Activated CD4-positive, CD25-positive, alpha-beta regulatory T cell (primary cell): ENCODE results near the gene CCDC85C.
A peak's percentile ranks its signal among the peaks of the same experiment; 100 is the strongest.

Source experiments
- DNase-seq, 4 experiments: peaks; one replicate each; lab custom pipeline; 2025; lab: John Stamatoyannopoulos, UW

Gene CCDC85C

DNA sequence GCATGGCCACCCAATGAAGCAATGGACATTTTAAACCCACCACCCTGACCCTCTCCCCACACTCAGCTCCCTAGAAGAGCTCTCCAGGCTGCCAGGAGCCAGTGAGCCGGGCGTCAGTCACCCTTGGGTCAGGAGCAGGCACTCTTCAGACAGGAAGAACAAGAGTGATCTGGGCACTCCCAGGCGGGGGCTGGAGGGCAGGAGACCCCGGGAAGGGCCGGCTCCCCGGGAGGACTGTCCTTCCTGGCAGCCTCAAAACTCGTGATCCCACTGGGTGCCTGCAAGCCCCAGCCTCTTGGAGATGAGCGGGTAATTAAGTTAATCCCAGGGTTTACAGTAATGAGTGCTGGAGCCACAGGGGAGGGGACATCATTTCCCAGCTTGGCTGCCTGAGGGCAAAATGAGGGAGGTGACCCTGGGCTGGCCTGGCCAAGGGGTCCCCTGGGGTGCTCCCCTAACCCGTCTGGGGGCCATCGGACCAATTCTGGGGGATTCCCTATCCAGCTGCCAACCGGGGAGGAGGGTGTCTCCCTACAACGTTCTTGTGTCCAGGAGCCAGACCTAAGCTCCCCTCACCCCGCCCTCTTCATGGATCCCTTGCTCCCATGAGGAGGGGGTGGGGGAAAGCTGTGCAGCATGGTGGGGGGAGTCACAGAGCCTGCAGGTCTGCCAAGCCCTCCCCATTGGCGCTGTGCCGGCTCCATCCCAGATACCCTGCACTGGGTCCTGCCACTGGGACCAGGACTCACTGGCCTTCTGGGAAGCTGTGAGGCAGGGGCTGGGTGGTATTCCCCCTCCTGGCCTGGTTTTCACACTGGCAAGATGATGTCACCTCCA, 63.6 kb downstream of the CCDC85C start:
- no peak for DNase-seq

GRCh38 chr14:99539491-99539890, 64.5 kb downstream of the CCDC85C start:
- no peak for DNase-seq

- no peak for DNase-seq
Measured at GRCh38 chr14:99538733-99539132, 65.3 kb downstream of the CCDC85C start.

DNA sequence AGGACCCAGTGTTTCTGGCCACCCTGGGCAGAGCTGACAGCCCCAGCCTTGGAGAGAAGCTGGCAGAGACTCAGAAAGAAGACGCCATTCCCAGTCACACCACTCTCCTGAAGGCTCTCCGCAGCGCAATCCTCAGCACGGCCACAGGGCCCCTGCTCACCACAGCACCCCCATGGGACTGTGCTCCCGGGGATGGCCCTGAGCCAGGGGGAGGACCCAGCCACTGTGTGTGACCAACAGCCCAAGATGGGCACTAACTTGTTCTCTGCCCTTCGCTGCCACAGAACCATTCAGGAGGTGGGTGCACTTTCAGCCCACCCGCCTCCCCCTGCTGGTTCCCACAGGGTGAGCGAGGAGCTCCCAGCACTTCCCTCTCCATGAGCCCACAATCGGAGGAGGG, 65.7 kb downstream of the CCDC85C start:
- no peak for DNase-seq

- DNase-seq, result no peak
Measured at GRCh38 chr14:99537399-99537798, 66.6 kb downstream of the CCDC85C start.

GRCh38 chr14:99535908-99536778, 67.9 kb downstream of the CCDC85C start:
- no peak for DNase-seq

DNA sequence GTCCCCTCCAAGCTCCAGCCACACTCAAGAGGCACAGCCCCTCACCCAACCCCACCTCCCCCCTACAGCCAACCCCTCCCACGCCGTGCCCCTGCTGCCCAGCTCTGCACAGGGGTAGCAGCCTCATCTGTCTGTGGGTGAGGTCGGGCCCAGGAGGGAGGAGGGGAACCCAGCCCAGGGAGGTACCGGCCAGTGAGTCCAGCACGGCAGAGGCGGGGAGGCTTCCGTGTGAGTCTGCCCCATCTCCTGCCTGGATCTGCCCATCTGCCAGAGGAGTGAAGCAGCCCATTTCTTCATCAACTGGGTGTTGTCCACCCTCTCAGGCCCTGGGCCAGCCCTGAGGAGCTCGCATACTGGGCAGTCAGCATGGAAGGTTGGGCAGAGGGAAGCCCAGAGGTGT, 68.6 kb downstream of the CCDC85C start:
- DNase-seq, result no peak

DNA sequence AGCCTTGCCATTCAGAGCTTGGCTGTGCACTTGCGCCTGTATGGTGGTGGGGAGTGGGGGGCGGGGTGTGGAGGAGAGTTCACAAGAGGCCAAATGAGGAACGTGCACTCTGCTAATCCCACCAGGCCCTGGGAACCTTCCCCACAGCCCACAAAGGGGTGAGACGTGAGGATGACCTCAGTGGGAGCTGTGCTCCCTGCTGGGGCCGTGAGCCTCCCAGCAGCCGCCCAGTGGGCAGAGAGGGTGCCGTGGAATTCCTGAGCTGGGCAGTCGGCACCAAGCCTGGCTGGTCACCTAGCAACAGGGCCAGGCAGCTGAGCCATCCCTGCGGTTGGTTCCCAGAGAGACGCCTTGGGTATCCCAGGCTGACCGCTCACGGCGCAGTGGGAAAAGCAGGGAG, 69.1 kb downstream of the CCDC85C start:
- DNase-seq, result no peak

DNA sequence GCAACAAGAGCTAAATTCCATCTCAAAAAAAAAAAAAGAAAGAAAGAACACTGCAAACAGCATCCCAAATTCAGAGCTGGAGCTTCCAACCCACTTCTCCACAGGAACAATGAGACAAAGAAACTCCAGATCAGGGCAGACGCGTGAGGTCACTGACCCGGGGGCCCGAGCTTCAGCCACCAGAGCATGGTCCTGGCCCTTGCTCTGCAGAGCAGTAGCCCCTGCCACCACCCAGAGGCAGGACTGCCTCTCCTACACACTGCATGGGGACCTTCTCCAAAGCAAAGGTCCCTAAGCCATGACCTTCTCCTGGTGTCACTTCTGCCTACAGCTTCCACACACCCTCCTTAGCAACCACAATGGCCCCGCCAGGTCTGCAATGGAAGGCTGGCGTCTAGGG, 69.7 kb downstream of the CCDC85C start:
- no peak for DNase-seq

DNA sequence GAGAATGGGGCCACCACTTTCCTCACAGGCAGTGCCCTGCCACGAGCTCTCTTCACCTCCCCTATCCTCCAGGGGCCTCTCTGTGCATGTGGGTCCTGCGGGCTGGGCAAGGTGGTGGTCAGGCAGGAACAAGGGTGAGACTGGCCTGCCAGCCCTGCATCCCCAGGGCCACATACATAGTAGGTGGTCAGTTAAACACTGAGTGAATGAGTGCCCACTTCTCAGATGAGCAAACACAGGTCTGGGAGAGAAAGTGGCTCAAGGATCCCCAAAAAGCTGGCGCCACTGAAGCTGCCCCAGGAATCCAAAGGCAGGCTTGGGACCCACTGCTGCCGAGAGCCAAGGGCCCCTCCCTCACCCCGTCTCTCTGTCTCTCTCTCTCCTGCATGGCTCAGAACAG, 71.7 kb downstream of the CCDC85C start:
- no peak for DNase-seq

- DNase-seq, result no peak
Measured at GRCh38 chr14:99531251-99532096, 72.5 kb downstream of the CCDC85C start.

- DNase-seq, result no peak
Measured at GRCh38 chr14:99530407-99531155, 73.4 kb downstream of the CCDC85C start.

GRCh38 chr14:99529899-99530298, 74.1 kb downstream of the CCDC85C start:
- DNase-seq, result no peak

- no peak for DNase-seq
Measured at GRCh38 chr14:99527427-99528076, 76.5 kb downstream of the CCDC85C start.

DNA sequence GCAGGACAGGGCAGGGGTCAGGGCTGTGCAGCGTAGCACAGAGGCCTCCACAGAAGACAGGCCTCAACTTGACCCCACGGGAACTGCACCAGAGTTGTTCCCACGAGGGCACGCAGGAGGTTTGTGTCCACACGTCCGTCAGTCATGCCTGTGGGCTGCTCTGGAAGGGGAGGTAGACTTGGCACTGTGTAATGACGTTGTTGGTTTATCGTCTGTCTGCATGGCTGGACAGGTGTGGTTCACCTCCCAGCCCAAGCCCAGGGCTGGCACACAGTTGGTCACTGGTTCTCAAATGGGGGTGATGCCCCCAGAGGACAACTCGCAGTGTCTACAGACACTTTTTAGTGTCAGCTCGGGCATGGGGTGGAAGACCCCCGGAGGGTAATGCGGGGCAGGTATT, 77.0 kb downstream of the CCDC85C start:
- DNase-seq, result no peak

- no peak for DNase-seq
Measured at GRCh38 chr14:99525699-99526080, 78.3 kb downstream of the CCDC85C start.

- peak in 1 of 4 experiments; percentile 9 for DNase-seq
Measured at GRCh38 chr14:99524804-99525698, 79.0 kb downstream of the CCDC85C start.

GRCh38 chr14:99524091-99524661, 79.8 kb downstream of the CCDC85C start:
- DNase-seq, result no peak

DNA sequence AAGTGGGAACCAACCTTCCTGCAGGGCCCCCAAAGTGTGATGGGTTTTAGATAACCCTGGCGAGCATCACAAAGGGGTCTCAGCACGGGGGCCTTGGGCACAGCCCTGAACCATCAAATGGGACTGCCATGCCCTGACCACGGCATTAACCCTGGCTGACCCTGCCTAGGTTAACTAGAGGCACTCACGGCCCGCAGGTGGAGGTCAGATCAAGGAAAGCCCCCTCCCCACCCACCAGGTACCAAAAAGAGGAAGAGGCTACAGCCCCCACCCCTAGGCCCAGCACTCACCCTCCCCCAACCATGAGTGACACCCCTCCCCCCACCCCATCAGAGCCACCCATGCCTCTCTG, 80.3 kb downstream of the CCDC85C start:
- no peak for DNase-seq
